Esophagus squamous epithelium (tissue), 4 donors: Measurements from ENCODE around the gene CHEK2.

Source experiments
- POLR2A ChIP-seq, 4 donors: fragments of 450-650 bp; IDR thresholded peaks; one replicate each; pipeline ENCODE4 v1.6.1; 2017; ENCODE audit warnings: antibody characterized with exemption in 4 of 4, mild to moderate bottlenecking in 4 of 4, moderate library complexity in 3 of 4
- TF ChIP-seq, protein P1 (sequence below), 6 experiments: fragments of 450-650 bp in 4 of 6; fragments of 200-600 bp in 2 of 6; sonication (generic) in 2 of 6; IDR thresholded peaks; one replicate each; pipeline ENCODE4 v1.5.1; 2016 to 2019; ENCODE audit warnings: antibody characterized with exemption in 6 of 6, mild to moderate bottlenecking in 4 of 6, moderate library complexity in 4 of 6

DNA sequence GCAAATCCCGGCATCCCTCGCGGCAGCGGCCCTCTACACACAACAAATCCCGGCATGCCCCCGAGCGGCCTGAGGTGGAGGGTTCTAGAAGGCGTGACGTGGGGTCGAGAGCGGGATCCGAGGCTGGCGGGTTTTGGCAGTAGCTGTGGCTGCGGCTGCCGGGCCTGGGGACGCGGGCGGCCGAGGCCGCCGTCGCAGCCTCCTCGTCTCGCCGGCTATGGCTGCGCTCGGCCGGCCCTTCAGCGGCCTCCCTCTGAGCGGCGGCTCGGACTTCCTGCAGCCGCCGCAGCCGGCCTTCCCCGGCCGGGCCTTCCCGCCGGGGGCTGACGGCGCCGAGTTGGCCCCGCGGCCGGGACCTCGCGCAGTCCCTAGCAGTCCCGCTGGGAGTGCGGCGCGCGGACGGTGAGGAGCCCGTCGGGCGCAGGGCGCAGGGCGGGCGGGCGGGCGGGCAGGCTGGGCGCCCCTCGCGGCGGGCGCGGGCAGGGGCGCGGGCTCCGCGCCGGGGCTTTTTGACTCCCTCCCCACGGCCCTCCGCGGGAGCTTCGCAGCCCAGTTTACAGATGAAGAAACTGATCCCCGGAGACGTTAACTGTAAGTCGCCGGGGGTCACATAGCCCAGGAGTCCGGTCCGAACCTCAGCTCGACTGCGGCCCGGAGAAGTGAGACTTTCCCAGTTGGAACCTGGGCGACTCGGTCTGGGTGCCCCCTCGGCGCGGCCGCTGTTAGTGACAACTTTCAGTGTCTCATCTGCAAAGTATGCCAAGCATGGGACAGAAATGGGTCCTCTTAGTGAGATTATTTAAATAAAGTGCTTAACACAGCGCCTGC, 31.2 kb upstream of the CHEK2 start, which contains the start of gene CCDC117:
- TF ChIP-seq, protein P1, sequence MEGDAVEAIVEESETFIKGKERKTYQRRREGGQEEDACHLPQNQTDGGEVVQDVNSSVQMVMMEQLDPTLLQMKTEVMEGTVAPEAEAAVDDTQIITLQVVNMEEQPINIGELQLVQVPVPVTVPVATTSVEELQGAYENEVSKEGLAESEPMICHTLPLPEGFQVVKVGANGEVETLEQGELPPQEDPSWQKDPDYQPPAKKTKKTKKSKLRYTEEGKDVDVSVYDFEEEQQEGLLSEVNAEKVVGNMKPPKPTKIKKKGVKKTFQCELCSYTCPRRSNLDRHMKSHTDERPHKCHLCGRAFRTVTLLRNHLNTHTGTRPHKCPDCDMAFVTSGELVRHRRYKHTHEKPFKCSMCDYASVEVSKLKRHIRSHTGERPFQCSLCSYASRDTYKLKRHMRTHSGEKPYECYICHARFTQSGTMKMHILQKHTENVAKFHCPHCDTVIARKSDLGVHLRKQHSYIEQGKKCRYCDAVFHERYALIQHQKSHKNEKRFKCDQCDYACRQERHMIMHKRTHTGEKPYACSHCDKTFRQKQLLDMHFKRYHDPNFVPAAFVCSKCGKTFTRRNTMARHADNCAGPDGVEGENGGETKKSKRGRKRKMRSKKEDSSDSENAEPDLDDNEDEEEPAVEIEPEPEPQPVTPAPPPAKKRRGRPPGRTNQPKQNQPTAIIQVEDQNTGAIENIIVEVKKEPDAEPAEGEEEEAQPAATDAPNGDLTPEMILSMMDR (IDR thresholded peaks at IDR 0.05) = peak in 4 of 6 experiments; percentile 6 to 32 (median 26)
- TF ChIP-seq POLR2A (IDR thresholded peaks at IDR 0.05) = peak in 3 of 4 donors; percentile 46 to 83 (median 66)
